Measurements from ENCODE around the gene SDF2L1. TPM values are rescaled to one million over a fixed set of nuclear protein-coding genes. Genes with fewer than 3 reads are reported as not detected.
A peak's percentile ranks its signal among the peaks of the same experiment; 100 is the strongest.

The SDF2L1 gene
- total RNA-seq, 3 donors from 2014 or later, result 23.1 to 50.1 (median 26.6) TPM

GRCh38 chr22:21680830-21681565 lies 38.9 kb downstream of the SDF2L1 start:
- Histone ChIP-seq H3K27me3 (no peaks in the 10 kb centered on the region), H3K9me3 (no peaks in the 10 kb centered on the region), H3K4me1 (no peaks in the 10 kb centered on the region), H3K4me3 (no peak overlapping the region), H3K27ac (no peak overlapping the region), H3K36me3 (no peaks in the 10 kb centered on the region)
- intact Hi-C loops (cut with DNase I; ENCODE audit: low total_unique reads), result no loop called here
- DNase-seq (ENCODE audit: low spot score in 2 of 2), result no peak
- TF ChIP-seq POLR2A (IDR thresholded peaks at IDR 0.05) (no peak), POLR2AphosphoS5 (IDR thresholded peaks at IDR 0.05) (no peak), CTCF (IDR thresholded peaks at IDR 0.05) (no peak)

- DNase-seq (ENCODE audit: low spot score in 2 of 2), result no peak
- TF ChIP-seq POLR2A (IDR thresholded peaks at IDR 0.05) (no peak), POLR2AphosphoS5 (IDR thresholded peaks at IDR 0.05) (no peak), CTCF (IDR thresholded peaks at IDR 0.05) (no peak)
- intact Hi-C loops (cut with DNase I; ENCODE audit: low total_unique reads), result no loop called here
- no peaks in the 10 kb centered on the region for H3K4me1 ChIP-seq
- no peaks in the 10 kb centered on the region for H3K27me3 ChIP-seq
- no peaks in the 10 kb centered on the region for H3K9me3 ChIP-seq
- no peaks in the 10 kb centered on the region for H3K36me3 ChIP-seq
- no peak overlapping the region for H3K4me3 ChIP-seq
- H3K27ac ChIP-seq, result peak overlapping the region in 1 of 2 donors; percentile 32
These were observed 39.7 kb downstream of the SDF2L1 start for GRCh38 chr22:21681566-21682370.

- no peaks in the 10 kb centered on the region for H3K9me3 ChIP-seq
- no peaks in the 10 kb centered on the region for H3K27me3 ChIP-seq
- TF ChIP-seq CTCF (IDR thresholded peaks at IDR 0.05), result no peak
- TF ChIP-seq POLR2A (IDR thresholded peaks at IDR 0.05), result no peak
- no peak for TF ChIP-seq POLR2AphosphoS5 (IDR thresholded peaks at IDR 0.05)
- intact Hi-C loops (cut with DNase I; ENCODE audit: low total_unique reads), result no loop called here
- H3K36me3 ChIP-seq, result no peaks in the 10 kb centered on the region
- H3K4me1 ChIP-seq, result no peaks in the 10 kb centered on the region
- DNase-seq (ENCODE audit: low spot score in 2 of 2), result no peak
- no peak overlapping the region for H3K4me3 ChIP-seq
- H3K27ac ChIP-seq, result peak overlapping the region in 1 of 2 donors; percentile 32
These were observed 40.5 kb downstream of the SDF2L1 start for GRCh38 chr22:21682385-21683175.

- DNase-seq (ENCODE audit: low spot score in 2 of 2), result no peak
- Histone ChIP-seq H3K4me1 (no peaks in the 10 kb centered on the region), H3K9me3 (no peaks in the 10 kb centered on the region), H3K27me3 (no peaks in the 10 kb centered on the region), H3K36me3 (no peaks in the 10 kb centered on the region), H3K4me3 (no peak overlapping the region), H3K27ac (no peak overlapping the region)
- TF ChIP-seq POLR2A (IDR thresholded peaks at IDR 0.05) (no peak), POLR2AphosphoS5 (IDR thresholded peaks at IDR 0.05) (no peak), CTCF (IDR thresholded peaks at IDR 0.05) (no peak)
- intact Hi-C loops (cut with DNase I; ENCODE audit: low total_unique reads), result no loop called here
These were observed 41.3 kb downstream of the SDF2L1 start for GRCh38 chr22:21683401-21683811.
